ENCODE data around the gene CD74.

CD74 gene

DNA sequence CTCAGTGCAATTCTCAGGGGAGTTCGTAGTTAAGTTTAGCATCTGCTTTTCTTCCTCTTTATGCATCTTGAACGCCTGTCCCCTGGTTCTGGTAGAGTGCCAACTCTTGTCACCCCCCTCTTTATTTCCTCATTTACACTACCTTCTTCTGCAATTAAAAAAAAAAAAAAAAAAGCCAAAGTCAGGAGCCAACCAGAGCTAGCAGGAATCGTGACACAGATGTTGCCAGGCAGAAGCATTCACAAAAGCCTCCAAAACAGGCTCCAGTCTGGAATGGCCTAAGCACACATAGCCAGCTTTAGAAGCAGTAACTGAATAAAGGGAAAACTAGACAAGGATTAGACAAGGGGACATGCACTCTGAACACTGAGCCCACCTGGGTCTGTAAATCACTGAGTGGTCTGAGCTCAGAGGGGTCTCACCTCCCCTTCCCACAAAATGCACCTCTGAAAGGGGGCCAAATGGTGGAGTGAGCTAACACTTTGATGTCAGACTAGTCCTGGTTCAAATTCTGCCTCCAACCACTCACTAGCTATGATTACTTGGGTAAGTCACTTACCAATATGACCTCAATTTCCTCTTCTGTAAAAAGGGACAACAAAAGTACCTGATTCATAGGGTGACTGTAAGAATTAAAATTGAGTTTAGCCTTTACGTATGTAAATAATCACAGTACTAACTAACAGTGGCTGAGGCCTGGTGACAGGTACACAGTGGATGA is 2.0 kb downstream of the CD74 start:
- in situ Hi-C loops (cut with MboI; ENCODE audit: low sequenced_read_pairs) = no loop called here

DNA sequence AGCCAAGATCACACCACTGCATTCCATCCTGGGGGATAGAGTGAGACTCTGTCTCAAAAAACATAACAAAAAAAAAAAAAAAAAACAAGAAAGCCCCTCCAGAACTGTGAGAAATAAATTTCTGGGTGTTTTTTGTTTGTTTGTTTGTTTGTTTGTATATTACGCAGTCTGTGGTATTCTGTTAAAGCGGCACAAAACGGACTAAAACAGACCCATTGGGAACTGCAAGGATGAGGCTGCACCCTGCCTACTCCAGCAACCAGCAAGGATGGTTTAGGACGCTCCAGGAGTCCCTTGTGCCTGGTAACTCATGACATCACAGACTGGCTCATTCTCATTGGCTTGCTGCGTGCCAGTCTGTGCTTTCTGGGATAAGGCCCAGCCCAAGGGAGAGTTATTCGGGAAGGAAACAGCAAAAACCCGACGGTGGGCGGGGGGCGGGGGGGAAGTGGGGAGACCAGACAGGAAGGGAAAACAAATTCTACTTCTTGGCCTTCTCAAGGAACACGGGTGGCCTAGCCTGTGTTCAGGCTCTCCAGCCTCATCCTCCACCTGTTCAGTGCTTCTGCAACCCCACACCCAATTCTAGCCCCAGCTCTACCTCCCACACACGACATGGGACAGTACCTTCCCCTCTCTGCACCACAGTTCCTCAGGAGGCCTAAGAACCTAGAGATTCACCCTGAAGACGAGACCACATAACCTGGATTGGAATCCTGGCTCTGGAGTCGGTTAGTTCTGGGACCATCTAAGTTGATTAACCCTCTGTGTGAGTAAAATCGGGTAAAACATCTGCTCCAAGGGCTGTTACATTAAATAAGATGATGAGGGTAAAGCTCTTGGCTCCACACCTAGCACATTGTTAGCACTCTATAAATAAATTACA is 2.8 kb downstream of the CD74 start:
- in situ Hi-C loops (cut with MboI; ENCODE audit: low sequenced_read_pairs) = no loop called here

DNA sequence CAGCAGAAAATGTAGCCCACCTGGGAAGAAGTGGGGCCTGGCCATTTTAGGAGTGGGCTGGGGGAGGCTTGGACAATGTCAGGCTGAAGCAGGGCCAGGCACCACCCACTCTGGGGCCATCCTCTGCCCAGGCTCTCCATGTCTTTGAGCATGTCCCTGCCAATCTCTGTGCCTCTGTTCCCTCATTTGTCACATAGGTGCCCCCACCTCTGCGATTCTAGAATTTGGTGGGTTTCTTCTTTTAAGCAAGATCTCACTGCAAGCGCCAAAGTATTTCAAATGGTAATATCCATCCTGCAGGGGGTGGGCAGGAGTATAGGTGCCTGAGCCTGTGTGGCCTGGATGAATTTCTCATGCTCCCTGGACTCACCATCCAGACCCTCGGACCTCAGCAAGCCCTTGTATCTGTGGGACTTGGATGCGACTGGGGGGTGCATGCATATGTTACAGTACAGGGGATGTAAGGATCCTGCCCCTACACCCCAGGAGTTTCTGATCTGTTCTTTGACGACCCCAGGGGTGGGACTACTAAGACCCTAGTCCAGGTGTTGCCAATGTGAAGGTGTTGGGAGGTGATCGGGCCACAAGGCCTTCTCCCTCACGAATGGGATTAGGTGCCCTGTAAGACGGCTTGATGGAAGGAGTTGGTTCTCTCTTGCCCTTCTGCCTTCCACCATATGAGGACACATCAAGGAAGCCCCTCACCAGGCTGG is 4.3 kb downstream of the CD74 start:
- in situ Hi-C loops (cut with MboI; ENCODE audit: low sequenced_read_pairs) = no loop called here

DNA sequence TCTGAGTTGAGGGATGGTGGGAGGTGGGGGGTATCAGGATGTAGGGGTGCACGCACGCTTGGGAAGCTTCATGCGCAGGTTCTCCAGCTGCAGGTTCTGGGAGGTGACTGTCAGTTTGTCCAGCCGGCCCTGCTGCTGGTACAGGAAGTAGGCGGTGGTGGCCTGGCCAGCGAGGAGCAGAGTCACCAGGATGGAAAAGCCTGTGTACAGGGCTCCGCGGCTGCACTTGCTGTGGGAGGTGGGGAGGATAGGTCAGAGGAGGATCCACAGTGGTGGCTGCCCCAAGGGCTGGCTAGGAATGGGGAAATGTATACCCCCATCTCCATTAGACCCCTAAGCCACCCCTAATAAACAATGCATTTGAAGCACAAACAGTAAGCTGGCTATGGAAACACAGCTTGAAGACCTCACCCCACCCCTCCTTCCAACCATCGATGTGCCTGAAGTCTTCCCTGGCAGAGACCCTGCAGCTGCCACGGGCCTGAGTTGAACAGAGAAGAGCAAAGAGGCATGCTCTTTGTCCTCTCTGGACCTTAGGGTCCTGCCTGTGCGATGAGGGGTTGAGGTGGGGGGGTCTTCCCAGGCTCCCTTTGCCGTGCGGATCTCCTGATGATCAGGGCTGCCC is 5.5 kb downstream of the CD74 start:
- in situ Hi-C loops (cut with MboI; ENCODE audit: low sequenced_read_pairs) = no loop called here

DNA sequence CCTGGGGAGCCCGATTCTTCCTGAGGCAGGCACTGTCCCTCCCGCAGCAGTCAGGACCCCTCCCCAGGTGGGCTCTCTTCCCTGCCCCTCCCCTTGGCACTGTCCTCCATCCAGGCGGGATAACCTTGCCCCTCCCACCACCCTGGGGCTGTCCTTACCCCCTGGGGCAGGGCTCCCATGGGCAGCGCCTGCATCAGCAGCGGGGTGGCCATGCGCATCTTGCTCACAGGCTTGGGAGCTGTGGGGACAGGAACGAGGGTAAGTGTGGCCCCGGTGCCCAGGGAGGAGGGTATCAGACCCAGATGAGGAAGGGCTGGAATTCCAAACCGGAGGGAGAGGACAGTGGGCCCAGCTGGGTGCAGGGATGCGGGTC is 6.0 kb downstream of the CD74 start:
- in situ Hi-C loops (cut with MboI; ENCODE audit: low sequenced_read_pairs) = no loop called here

DNA sequence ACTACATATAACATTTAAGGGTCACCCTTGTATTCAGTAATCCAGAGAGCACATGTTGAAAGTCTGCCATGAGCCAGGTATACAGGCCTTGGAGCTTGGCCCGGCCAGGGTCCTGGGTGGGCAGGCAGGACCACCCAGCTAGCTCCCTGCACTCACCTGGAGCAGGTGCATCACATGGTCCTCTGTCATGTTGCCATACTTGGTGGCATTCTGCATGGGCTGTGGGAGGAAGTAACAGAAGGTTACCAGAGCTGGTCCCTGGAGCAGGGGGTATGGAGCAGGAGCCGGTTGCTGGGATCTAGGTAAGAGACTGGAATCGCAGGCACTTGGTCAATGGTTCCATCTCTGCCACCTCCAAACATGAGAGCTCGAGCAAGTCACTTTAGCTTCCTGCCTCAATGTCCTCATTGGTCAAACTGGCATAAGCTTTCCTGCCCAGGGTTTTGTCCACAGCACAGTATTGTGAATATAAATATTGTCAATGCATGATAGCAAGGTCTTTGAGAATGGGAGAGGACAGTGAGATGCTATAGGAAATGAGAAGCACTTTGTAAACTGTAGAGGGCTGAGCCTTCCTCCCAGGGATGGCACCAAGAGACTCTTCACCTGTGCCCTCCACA is 6.5 kb downstream of the CD74 start:
- in situ Hi-C loops (cut with MboI; ENCODE audit: low sequenced_read_pairs) = no loop called here

DNA sequence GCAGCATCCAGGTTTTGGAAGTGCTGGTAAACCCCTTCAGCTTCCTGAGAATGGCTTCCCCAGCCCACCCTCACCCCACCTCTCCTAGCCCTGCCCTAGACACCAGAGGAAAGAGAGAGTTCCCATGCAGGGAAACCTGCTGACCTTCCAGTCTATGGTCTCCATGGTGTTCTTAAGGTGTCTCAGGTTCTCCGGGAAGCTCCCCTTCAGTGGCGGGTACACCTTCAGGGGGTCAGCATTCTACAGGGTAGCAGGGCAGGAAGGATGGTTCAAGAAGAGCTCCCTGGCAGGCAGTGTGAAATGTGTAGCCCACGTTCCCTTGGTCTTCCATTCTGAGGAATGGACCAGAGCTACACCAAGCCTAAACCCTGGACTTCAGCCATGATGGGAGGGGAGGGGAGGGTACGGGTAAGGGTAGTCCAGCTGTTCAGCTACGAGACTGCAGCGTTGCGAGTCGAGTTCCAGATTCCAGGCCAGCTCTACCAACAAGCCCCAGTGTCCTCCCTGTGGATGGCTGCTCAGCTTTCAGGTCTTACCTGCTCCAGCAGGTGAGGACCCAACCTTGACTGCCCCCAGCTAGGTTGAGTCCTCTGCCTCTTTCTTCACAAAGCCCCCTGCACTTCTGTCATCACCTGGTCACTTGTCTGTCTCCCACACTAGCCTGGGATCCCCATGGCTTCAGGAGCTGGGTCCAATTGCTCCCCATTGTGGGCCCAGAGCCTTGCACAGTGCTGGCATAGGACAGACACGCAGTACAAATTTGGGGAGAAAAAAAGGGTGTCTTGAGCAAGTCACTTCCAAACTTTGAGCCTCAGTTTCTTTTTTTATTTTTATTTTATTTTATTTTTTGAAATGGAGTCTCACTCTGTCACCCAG is 7.5 kb downstream of the CD74 start:
- in situ Hi-C loops (cut with MboI; ENCODE audit: low sequenced_read_pairs) = no loop called here

DNA sequence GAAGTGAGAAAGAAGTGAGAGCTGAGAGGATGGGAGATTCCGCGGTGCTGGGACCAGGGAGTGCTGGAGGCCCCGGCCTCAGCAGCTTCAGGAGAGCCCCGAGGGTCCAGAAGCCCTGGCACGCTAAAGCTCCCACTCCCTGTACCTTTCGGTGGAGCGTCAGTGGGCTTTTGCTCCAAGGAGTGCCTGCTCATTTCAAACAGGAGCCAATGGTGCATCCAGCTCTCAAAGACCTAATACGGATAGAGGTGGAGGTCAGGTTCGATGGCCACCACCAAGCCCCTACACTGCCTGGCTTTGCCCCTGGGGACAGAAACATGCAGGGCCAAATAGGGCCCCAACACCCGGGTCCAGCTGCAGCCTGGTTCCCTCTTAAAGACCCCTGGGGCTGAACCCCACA is 8.2 kb downstream of the CD74 start:
- in situ Hi-C loops (cut with MboI; ENCODE audit: low sequenced_read_pairs) = no loop called here

DNA sequence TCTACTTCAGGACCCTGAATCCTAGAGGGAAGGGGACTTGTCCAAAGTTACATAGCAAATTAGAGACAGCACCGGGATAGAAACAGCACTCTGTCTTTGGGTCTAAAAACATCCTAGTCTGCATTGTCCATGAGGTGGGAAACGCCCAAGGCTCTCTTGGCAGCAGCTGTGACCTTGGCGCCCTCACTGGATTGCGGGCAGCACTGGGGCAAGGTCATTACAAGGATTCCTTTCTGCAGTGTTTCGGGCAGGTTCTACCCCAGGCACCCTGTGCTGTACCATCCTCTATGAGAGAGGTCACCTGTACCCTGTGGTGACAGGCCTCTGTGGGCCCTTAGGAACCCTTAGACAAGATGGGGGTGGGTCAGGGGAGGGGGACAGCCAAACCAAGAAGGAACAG is 8.6 kb downstream of the CD74 start:
- in situ Hi-C loops (cut with MboI; ENCODE audit: low sequenced_read_pairs) = no loop called here

DNA sequence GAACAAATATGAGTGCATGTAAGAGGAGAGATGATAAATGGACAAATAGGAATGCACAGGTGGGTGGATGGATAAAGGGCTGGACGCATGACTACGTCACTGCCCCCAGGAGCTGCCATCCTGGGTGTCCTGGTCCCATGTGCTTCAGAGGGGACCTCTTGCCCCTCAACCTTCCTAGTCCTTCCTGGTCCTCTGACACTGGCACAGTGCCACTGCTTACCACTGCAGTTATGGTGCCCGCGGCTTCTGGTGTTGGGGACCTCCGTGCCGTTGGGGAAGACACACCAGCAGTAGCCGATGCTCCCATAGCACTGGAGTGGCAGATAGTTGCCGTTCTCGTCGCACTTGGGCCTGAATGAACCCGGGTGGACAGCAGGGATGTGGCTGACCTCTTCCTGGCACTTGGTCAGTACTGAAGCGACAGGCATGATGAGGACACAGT is 9.8 kb downstream of the CD74 start:
- in situ Hi-C loops (cut with MboI; ENCODE audit: low sequenced_read_pairs) = no loop called here

DNA sequence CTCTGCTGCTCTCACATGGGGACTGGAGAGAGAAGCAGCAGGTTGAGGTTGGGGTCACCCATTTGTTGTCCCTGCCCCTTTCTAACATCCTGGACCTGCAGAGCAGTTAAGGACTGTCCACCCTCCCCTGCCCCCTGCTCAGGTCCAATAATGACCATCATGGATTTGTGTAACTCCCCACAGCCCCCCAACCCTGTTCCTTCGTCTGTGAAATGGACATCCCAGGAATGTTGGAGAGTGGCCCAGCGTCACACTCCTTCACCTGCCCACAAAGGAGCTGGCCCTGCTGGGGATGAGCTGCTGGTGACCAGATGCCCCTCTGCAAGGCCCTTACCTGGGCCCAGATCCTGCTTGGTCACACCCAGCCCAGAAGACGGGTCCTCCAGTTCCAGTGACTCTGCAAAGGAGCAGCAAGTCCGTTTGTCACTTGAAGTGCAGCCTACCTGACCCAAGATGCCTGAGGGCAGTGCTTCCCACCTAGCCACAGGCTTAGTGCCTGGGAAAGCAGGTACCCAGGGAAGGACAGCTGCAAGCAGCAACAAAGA is 10.4 kb downstream of the CD74 start:
- in situ Hi-C loops (cut with MboI; ENCODE audit: low sequenced_read_pairs) = no loop called here

DNA sequence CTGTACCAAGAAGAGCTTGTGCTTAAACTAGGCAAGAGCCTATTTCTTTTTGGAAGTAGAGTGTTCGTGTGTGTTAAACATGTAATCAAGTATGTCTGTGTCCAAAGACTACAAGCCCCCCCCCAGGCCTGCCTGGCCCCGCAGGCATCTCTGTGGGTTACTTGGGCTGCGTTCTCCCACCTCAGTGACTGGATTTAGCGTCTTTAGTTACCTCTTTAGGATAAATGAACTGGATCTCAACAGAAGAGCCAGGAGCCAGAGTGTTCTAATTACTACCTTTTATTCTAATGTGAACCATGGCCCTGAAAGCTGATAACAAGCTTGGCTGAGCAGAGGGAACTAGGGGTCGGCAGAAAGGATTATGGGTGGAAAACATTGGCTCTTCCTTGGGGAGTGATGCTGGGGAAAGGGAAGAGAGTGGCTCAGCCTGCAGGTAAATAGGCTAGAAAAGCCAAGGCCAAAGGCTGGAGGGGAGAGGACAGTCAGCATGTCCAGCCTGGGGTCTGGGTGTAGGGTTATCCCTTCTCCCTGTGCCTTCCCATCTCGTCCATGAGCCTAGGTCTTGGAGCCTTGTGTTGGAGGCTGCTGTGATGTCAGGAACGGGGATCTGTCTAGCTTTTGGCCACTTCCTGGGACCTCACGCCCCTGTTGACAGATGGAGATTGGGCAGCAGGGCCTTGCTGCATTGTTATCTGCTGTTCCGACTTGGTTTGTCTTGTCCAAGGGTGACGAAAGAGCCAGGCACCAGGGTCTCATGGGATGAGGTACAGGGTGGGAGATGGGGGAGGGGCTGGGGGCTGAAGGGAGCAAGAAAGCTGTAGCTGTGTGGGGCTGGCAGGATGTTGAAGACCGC is 11.1 kb downstream of the CD74 start:
- in situ Hi-C loops (cut with MboI; ENCODE audit: low sequenced_read_pairs) = no loop called here

DNA sequence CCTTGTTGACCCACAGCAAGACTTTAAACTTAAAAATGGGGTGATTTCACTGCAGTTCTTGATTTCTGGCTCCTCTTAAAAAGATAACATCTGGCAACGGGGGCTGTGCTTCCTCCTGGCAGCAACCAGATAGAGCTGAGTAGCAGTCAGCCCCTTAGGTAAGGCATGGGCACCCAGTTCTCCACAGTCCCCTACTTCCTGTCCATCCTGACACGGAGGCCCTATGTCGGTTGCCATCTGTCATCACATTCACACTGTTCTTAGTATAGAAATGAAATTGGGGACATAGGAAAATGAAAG is 11.7 kb downstream of the CD74 start:
- in situ Hi-C loops (cut with MboI; ENCODE audit: low sequenced_read_pairs) = no loop called here

DNA sequence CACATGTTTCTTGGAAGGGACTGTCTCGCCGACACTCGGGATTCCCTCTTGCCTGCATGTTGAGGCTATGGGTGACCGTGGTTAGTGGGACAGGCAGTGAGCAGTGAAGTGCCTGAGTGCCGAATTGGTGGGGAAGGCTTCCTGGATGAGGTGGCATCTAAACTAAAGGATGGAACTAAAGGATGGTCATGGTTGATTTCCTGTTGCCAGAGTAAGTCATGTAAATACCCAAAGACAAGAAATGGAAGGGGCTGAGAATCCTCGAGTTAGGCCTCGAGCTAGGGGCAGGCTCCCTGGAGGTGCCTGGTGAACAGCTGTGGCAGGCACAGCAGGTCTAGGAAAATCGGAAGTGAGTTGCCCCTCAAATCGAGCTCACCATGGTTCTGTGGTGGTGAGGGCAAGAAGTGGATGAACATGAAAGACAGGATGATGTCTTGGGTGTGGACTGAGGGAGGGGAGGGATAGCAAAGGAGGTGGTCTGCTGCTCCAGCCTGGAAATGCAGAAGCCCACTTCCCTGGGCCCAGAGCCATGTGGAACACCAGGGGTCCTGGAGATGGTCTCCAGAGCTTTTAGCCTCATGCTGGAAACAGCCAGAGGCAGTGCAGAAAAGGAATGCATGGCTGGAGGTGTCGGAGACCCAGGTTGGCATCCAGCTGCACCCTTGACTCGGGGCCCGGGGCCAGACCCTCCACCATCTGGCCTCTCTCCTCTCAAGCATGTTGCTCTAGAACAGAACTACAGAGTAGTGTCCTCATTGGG is 12.2 kb downstream of the CD74 start:
- in situ Hi-C loops (cut with MboI; ENCODE audit: low sequenced_read_pairs) = no loop called here

DNA sequence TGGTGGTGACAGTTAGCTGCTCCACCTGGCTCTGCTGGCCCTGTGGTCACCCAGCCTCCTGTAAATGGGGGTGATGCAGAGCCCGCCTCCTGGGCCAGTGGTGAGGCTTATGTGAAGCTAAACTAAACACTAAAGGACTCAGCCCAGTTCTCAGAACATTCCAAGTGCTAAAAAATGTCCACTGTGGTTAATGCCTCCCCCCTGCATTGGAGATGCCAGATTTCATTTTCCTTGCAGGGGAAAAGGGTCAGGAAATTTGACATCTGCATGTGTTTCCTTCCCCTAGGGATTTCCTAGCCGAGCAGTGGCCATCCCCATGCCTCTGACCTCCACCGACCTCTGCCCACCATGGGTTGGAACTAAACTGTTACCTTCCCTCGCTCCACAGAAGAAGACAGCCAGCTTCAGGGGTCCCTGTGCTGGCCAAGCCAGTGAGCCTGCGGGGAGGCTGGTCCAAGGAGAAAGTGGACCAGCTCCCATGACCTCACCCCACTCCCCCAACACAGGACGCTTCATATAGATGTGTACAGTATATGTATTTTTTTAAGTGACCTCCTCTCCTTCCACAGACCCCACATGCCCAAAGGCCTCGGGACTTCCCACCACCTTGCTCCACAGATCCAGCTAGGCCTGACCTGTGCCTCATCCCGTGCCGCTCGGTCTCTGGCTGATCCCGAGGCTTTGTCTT is 13.0 kb downstream of the CD74 start:
- in situ Hi-C loops (cut with MboI; ENCODE audit: low sequenced_read_pairs) = no loop called here

DNA sequence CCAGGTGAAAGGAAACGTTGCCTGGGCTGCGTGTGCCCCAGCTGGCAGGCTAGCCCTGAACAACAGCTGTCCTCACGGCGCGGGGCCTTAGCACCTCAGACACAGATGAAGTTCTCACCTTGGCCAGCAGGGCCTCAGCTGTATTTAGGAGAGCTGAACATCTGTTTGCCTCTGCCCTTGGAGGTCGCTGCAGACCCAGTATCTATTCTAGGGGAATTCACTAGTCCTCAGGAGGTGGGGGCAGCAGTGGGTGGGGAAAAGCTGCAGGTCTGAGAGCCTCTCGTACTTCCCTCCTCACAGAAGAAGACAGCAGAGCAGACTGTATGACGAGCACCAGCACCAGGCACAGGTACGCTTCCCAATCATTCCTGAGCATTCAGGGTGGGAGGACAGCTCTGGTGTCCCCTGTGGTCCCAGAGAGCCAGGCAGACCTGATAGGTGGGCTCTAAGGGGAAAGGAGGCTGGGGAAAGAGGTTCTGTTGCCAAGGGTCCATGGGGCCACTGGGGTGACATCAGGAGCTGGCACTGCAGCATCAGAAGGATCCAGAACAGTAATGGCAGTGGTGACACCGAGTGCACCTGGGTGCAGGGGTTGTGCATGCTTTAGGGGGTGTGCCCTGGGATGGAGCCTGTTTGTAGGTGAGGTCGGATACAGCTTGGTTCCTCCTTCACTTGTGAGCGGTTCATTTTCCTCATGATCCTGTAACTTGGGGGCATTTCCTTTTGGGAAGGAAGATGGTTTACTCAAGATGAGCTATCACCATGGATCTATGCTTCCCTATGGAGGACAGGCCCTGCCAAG is 13.8 kb downstream of the CD74 start:
- in situ Hi-C loops (cut with MboI; ENCODE audit: low sequenced_read_pairs) = no loop called here
